Smooth muscle cell (in vitro differentiated cells): ENCODE data around the gene LSAMP. TPM values are rescaled to one million over a fixed set of nuclear protein-coding genes. Genes with fewer than 3 reads are reported as not detected.

Experiments
- DNase-seq: peaks from one replicate; lab custom pipeline; 2025; ENCODE audit not compliant: unreplicated experiment; lab: John Stamatoyannopoulos, UW
- H2AFZ ChIP-seq: fragments of 200-600 bp; sonication (generic); 2 replicates; pipeline ENCODE4 v1.6.0; 2016; ENCODE audit warnings: antibody characterized with exemption, low read depth, mild to moderate bottlenecking
- H3F3A ChIP-seq: fragments of 200-600 bp; sonication (generic); 2 replicates; pipeline ENCODE4 v1.6.0; 2017; ENCODE audit warnings: antibody characterized with exemption, low read depth
- H3K27ac ChIP-seq: fragments of 200-600 bp; sonication (generic); 2 replicates; pipeline ENCODE4 v1.5.1; 2016; ENCODE audit warnings: low read depth, mild to moderate bottlenecking
- H3K27me3 ChIP-seq: fragments of 200-600 bp; sonication (generic); 2 replicates; pipeline ENCODE4 v1.6.1; 2016; ENCODE audit warnings: low read depth, mild to moderate bottlenecking
- H3K36me3 ChIP-seq: fragments of 200-600 bp; sonication (generic); 2 replicates; pipeline ENCODE4 v1.5.1; 2016; ENCODE audit warnings: low read depth
- H3K4me1 ChIP-seq: fragments of 200-600 bp; sonication (generic); 2 replicates; pipeline ENCODE4 v1.5.1; 2016; ENCODE audit warnings: low read depth
- H3K4me2 ChIP-seq: fragments of 200-600 bp; sonication (generic); 2 replicates; pipeline ENCODE4 v1.6.0; 2016; ENCODE audit warnings: mild to moderate bottlenecking
- H3K4me3 ChIP-seq: fragments of 200-600 bp; sonication (generic); 2 replicates; pipeline ENCODE4 v1.5.1; 2016; ENCODE audit warnings: mild to moderate bottlenecking
- H3K79me2 ChIP-seq: fragments of 200-600 bp; sonication (generic); 2 replicates; pipeline ENCODE4 v1.6.0; 2016; ENCODE audit warnings: low read depth, mild to moderate bottlenecking
- H3K9ac ChIP-seq: fragments of 200-600 bp; sonication (generic); 2 replicates; pipeline ENCODE4 v1.6.0; 2016; ENCODE audit warnings: low read depth
- H3K9me3 ChIP-seq: fragments of 200-600 bp; sonication (generic); replicated peaks from 2 replicates; pipeline ENCODE4 v1.5.1; 2016; ENCODE audit warnings: low read depth
- H4K20me1 ChIP-seq: fragments of 200-600 bp; sonication (generic); 2 replicates; pipeline ENCODE4 v1.6.0; 2016; ENCODE audit warnings: low read depth
- WGBS: methylation state at CpG from one replicate; pipeline ENCODE4 v1.1.7; 2016; ENCODE audit warnings: low lambda C conversion rate; 5-methylcytosine and 5-hydroxymethylcytosine counted together
- polyA plus RNA-seq: library from polyadenylated mRNA; unstranded; fragments of >200 nt; fragmentation: Nextera tagmentation; extraction: Ambion mirVana; gene quantifications from 2 replicates; pipeline ENCODE4 v1.2.1, GENCODE V29; 2016
- total RNA-seq: library from RNA; depleted of rRNA; stranded (reverse); fragments of >200 nt; gene quantifications from 2 replicates; pipeline ENCODE4 v1.2.3, GENCODE V29; 2014
- TF ChIP-seq, protein P1 (sequence below): fragments of 200-600 bp; sonication (generic); IDR thresholded peaks from 2 replicates; pipeline ENCODE4 v1.5.1; 2017; ENCODE audit warnings: borderline replicate concordance, mild to moderate bottlenecking, antibody characterized with exemption; ENCODE audit not compliant: insufficient read depth, poor library complexity, severe bottlenecking

Gene LSAMP
- total and polyA plus RNA-seq, 2 experiments from 2014 or later, result 11.2 to 13.6 TPM

DNA sequence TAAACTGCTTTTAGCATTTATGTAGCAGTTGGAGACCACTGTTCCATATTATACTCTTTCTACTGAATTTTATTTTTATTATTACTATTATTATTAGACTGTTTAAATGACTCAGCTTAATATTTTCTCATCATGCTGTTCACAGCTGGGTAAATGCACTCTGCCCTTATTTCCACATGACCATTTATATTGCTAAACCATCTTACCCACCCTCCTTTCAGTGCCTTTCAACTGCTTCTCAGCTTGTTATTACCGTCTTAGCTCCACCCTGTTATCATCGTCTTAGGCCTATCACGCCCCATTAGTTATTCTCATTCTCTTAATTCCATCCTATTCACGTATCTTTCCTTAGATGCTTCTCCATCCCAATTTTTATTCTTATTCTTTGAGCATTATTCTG is 609.3 kb downstream of the LSAMP start:
- Histone ChIP-seq H3K27me3 (no peaks in the 10 kb centered on the region), H3K9me3 (no peaks in the 10 kb centered on the region), H3K4me2 (no peak overlapping the region), H3K79me2 (no peaks in the 10 kb centered on the region), H2AFZ (no peak overlapping the region), H3K4me1 (peaks cover 14% of the 10 kb centered on the region), H3K27ac (no peak overlapping the region), H3F3A (no peaks in the 10 kb centered on the region), H3K4me3 (no peak overlapping the region), H3K9ac (no peak overlapping the region), H4K20me1 (no peaks in the 10 kb centered on the region), H3K36me3 (no peaks in the 10 kb centered on the region)
- no peak for DNase-seq
- 96% methylated on average over 4 of the region's 4 CpGs for WGBS
- TF ChIP-seq, protein P1, sequence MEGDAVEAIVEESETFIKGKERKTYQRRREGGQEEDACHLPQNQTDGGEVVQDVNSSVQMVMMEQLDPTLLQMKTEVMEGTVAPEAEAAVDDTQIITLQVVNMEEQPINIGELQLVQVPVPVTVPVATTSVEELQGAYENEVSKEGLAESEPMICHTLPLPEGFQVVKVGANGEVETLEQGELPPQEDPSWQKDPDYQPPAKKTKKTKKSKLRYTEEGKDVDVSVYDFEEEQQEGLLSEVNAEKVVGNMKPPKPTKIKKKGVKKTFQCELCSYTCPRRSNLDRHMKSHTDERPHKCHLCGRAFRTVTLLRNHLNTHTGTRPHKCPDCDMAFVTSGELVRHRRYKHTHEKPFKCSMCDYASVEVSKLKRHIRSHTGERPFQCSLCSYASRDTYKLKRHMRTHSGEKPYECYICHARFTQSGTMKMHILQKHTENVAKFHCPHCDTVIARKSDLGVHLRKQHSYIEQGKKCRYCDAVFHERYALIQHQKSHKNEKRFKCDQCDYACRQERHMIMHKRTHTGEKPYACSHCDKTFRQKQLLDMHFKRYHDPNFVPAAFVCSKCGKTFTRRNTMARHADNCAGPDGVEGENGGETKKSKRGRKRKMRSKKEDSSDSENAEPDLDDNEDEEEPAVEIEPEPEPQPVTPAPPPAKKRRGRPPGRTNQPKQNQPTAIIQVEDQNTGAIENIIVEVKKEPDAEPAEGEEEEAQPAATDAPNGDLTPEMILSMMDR, result no peak

DNA sequence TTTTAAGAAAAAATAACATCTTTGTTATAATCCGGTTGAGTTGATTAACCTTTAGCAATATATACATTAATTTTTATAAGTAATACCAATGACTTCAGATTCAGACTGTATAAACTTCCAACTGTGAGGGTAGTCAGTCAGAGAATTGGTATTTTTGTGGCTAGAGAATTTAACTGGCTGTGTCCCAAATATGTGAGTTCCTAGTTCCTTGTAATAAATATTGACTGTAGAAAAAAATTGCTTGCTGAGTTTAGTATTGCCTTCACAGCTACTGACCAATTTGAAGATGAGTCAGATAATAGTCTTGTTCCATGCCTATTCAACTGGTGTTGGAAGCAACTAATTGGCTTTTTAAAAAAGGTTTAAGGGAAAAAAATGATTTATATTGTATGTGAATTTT is 611.2 kb downstream of the LSAMP start:
- TF ChIP-seq, protein P1, result no peak
- Histone ChIP-seq H3K4me2 (no peak overlapping the region), H3K9me3 (no peaks in the 10 kb centered on the region), H3K4me3 (no peak overlapping the region), H3F3A (no peaks in the 10 kb centered on the region), H3K27ac (no peak overlapping the region), H3K79me2 (no peaks in the 10 kb centered on the region), H4K20me1 (no peaks in the 10 kb centered on the region), H3K36me3 (no peaks in the 10 kb centered on the region), H2AFZ (no peak overlapping the region), H3K9ac (no peak overlapping the region), H3K27me3 (no peaks in the 10 kb centered on the region), H3K4me1 (peaks cover 14% of the 10 kb centered on the region)
- 98% methylated on average over 1 of the region's 1 CpG for WGBS
- DNase-seq, result no peak

DNA sequence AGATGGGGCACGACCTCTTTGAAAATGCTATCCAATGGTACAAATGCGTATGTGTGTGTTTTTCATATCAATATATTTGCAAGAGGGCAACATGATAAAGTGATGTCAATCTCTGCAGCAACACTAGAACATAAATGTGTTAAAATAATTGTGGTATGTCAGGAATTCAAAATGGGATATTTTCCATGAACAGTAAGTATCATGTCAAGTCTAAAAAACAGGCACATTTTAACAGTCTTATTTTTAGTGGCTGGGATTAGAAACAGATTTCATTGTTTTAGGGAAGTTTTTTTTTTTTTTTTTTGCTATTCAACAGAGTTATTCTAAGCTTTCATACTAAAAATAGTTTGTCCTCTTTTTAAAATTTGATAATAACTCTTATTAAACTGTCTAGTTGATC is 612.2 kb downstream of the LSAMP start:
- 49% methylated on average over 2 of the region's 2 CpGs for WGBS
- Histone ChIP-seq H3K36me3 (no peaks in the 10 kb centered on the region), H3K9me3 (no peaks in the 10 kb centered on the region), H3K4me2 (no peak overlapping the region), H3K4me3 (no peak overlapping the region), H3K27ac (no peak overlapping the region), H3F3A (no peaks in the 10 kb centered on the region), H3K4me1 (peaks cover 14% of the 10 kb centered on the region), H4K20me1 (no peaks in the 10 kb centered on the region), H3K79me2 (no peaks in the 10 kb centered on the region), H2AFZ (no peak overlapping the region), H3K9ac (no peak overlapping the region), H3K27me3 (no peaks in the 10 kb centered on the region)
- DNase-seq, result no peak
- TF ChIP-seq, protein P1, result no peak

DNA sequence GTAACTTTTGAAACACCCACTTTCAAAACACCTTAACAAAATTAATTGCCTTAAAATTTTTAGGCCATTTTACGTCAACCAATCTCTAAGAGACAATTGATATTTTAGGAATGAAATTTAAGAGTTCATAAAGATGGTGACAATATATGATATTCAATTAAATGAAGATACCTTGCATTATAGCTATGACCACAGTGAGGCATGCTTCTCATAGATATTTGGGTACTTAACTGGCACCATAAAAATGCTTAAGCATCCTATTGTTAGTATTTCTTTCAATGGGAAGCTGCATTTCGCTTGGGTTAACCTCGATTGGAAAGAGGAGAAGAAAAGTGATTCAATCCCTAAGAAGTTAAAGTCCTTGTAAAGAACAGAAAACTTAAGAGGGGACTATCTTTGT is 613.0 kb downstream of the LSAMP start:
- peaks cover 14% of the 10 kb centered on the region for H3K4me1 ChIP-seq
- H3K79me2 ChIP-seq, result no peaks in the 10 kb centered on the region
- H3K9ac ChIP-seq, result no peak overlapping the region
- TF ChIP-seq, protein P1, result no peak
- no peak overlapping the region for H2AFZ ChIP-seq
- H3K36me3 ChIP-seq, result no peaks in the 10 kb centered on the region
- no peaks in the 10 kb centered on the region for H3K27me3 ChIP-seq
- H3K9me3 ChIP-seq, result no peaks in the 10 kb centered on the region
- 80% methylated on average over 3 of the region's 3 CpGs for WGBS
- no peak overlapping the region for H3K27ac ChIP-seq
- H4K20me1 ChIP-seq, result no peaks in the 10 kb centered on the region
- no peak for DNase-seq
- H3K4me2 ChIP-seq, result no peak overlapping the region
- no peak overlapping the region for H3K4me3 ChIP-seq
- H3F3A ChIP-seq, result no peaks in the 10 kb centered on the region
